ENCODE measurements around the gene MTX2.

The MTX2 gene

GRCh38 chr2:176269319-176270099 lies at the start of gene MTX2:
MTX2 (plus strand) TSS chr2:176269442; CDS start chr2:176269630, 188 bp downstream.
- peak; percentile 66 for DNase-seq

GRCh38 chr2:176227874-176228273 lies 41.4 kb upstream of the MTX2 start:
- DNase-seq: no peak

DNA sequence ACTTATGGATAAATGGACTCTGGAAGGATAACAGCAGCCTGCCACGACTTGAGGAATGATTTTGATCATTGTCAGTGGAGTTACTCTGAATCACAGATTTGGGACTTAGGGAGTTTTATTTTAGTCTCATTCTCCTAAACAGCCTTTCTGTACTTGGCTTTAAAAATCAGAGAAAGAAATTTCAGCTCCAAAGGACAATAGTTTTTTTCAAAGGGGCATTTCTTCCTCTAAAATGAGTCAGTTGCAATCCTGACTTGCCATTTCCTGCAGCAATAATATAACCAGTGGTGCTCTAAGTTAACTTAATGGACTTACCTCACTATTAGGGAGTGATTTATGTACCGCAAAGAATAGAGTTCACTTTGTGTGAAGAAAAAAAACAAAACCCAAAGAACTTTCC lies 35.1 kb upstream of the MTX2 start:
- no peak for DNase-seq

DNA sequence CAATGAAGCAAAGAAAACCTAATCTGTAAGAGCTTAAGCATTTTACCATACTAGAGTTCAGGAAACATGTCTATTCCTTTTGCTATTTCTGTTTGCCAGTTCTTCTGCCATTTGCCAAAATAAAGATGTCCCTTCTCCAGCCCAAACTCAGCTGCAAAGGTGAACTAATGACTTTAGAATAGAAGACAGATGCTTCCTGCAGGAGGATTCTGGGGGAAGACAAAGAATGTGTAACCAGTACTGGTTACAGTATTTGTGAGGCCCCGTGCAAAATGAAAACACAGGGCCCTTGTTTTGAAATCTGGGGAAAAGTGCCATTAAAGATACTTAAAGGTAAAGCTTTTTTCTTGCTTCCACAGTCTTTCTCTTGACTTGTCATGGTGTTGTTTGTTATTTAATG lies 34.3 kb upstream of the MTX2 start:
- DNase-seq: no peak

GRCh38 chr2:176237456-176237855 lies 31.8 kb upstream of the MTX2 start:
- no peak for DNase-seq

- DNase-seq: no peak
These were observed 30.2 kb upstream of the MTX2 start for GRCh38 chr2:176239031-176239430.

DNA sequence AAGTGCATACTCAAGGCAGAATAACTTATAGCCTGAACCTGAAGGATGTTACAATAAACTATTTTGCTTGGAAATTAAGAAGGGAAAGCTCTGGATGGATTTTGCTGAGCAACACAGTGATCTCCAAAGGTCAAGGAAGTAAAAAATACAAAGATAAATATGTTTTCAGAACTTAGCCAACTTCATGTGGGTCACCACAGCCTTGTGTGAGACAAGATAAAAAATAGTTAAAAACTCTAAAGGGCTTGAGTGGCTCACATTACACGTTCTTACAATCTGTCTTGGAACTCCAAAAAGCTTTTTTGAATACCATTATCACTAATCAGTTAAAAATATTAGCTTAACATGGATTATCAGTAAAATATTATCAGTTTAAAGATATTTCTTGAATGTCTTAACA lies 28.9 kb upstream of the MTX2 start:
- no peak for DNase-seq

DNA sequence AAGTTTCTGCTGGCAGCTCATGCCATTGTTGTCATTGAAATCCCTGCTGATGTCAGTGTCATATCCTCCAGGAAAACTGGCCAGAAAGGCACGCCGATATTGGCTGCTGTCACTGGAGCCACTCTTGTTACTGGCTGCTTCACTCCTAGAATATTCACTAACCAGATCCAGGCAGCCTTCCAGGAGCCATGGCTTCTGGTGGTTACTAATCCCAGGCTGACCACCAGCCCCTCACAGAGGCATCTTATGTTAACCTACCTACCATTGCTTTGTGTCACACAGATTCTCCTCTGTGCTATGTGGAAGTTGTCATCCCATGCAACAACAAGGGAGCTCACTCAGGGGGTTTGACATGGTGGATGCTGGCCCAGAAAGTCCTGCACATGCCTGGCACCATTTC lies 27.0 kb upstream of the MTX2 start:
- DNase-seq: no peak

- no peak for DNase-seq
These were observed 22.9 kb upstream of the MTX2 start for GRCh38 chr2:176246331-176246730.

GRCh38 chr2:176247859-176248258 lies 21.4 kb upstream of the MTX2 start:
- DNase-seq: no peak

- DNase-seq: no peak
These were observed 17.3 kb upstream of the MTX2 start for GRCh38 chr2:176251928-176252327.

DNA sequence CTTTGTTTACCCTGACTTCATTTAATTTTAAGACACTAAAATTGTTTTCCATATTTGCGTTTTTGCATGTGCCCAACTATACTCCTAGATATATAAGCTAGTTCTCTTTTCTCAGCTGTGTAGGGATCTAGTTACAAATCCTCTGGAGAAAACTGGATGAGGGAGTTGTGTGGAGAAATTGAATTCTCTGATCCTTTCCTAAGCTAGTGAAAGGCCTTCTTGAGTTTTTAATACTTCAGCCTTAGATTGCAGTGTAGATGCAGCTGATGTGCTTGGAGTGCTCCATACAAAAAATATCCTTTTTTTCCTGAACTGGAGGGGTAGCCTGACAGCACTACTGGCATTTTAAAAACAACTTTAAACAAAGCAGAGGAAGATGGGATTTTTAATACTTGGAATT lies 8.6 kb upstream of the MTX2 start:
- DNase-seq: no peak

GRCh38 chr2:176261136-176261535 lies 8.1 kb upstream of the MTX2 start:
- DNase-seq: no peak

DNA sequence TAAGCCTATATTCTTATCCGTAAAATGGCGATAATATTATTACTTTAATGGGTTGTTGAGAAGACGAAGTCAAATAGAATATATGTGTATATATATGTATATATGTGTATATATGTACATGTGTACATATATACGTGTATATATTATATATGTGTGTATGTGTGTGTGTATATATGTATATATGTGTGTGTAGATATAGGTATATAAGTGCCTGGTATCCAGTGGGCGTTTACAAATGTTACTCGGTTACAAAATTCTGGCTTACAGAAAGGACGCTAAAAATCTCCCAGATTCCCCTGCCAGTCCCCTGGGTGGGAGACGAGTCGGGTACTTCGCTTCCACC lies 295 bp upstream of the MTX2 start:
- no peak for DNase-seq

DNA sequence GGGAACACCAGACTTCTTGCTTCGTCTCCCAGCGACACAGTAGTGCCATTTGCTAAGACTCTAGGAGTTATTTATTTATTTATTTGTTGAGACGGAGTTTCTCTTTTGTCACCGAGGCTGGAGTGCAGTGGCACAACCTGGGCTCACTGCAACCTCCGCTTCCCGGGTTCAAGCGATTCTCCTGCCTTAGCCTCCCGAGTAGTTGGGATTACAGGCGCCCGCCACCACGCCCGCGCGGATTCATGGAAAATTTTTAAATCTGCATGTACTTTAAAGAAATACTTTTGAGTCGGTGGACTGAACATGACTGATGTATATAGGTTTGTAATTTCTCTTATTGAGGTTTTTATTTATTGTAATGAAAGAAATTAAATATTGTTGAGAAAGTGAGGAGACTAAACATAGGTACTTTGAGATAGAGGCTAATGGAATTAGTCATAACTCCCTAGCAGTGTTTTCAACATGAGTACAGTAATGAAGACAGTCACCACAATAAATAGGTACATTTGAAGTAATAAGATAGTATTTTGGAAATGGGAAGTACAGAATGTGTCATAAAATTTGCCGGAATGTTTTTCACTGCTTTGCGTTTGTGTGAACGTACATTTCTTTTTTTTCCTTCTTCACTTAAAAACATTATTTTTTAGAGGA lies 983 bp downstream of the MTX2 start:
- DNase-seq: no peak

DNA sequence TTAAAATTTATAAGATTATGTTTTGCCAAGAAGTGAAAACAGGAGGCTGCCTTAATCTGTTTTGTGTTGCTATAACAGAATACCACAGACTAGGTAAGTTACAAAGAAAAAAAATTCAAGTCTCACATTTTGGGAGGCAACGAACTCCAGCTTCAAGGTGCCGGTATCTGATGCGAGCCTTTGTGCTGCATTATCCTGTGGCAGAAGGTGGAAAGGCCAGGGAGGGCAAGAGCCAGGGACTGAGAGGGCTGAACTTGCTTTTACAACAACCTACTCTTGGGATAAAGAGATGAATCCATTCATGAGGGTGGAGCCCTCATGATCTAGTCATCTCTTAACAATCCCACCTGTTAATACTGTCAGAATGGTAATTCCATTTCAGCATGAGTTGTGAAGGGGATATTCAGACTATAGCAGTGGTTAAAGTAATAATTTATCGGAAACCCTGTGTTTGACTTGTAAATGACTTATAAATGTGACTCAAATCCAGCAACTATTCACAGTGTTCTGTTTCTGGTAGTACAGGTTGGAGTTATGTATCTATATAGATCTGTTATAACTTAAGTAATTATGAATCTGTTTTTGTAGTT lies 3.7 kb downstream of the MTX2 start:
- DNase-seq: no peak

- no peak for DNase-seq
These were observed 9.7 kb downstream of the MTX2 start for GRCh38 chr2:176278927-176279326.

GRCh38 chr2:176280156-176280555 lies 10.9 kb downstream of the MTX2 start:
- no peak for DNase-seq

GRCh38 chr2:176280867-176281658 lies 11.8 kb downstream of the MTX2 start:
- DNase-seq: no peak

- no peak for DNase-seq
These were observed 14.2 kb downstream of the MTX2 start for GRCh38 chr2:176283291-176284068.

- no peak for DNase-seq
These were observed 15.3 kb downstream of the MTX2 start for GRCh38 chr2:176284461-176285049.

DNA sequence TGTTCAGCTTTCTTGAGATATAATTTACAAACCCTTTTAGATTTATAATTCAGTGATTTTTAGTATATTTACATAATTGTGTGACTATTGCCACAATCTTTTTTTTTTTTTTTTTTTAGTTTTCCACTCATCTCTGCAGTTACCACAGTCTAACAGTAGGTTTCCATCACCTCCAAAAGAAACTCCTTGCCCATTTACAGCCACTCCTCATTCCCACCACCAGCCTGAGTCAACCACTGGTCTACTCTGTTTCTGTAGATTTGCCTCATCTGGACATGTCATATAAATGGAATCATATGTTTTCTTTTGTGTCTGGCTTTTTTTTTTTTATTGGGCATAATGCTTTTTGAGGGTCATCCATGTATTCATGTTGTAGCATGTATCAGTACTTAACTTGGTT lies 16.1 kb downstream of the MTX2 start:
- DNase-seq: no peak

Measured in NCI-H2029 (cell line).